MCF 10A (cell line): ENCODE measurements around the gene OR2J1. TPM values are rescaled to one million over a fixed set of nuclear protein-coding genes. Genes with fewer than 3 reads are reported as not detected.

Experiments used
- BruUV-seq: library from RNA; stranded (reverse); fragments of 400-500 nt; replicated peaks from 2 replicates; lab custom pipeline; 2021; lab: Mats Ljungman, UMichigan
- CTCF ChIA-PET: fragments of 300-600 bp; sonication (Branson Sonifier 250); formaldehyde crosslinking; extraction: SDS; loops from one replicate; lab custom pipeline; 2021; ENCODE audit warnings: antibody characterized with exemption, inconsistent platforms; lab: Yijun Ruan, JAX
- POLR2A ChIA-PET: fragments of 300-600, 350-650 bp; sonication (Branson Sonifier 250); formaldehyde crosslinking; extraction: SDS; loops from one replicate; lab custom pipeline; 2020; ENCODE audit warnings: antibody characterized with exemption, inconsistent platforms; lab: Yijun Ruan, JAX
- DNase-seq: peaks from one replicate; pipeline ENCODE4 v3.0.0-alpha.2; 2018; ENCODE audit not compliant: unreplicated experiment
- H3K27ac Mint-ChIP-seq: one replicate; pipeline ENCODE4 v1.8.0; 2022; ENCODE audit warnings: mild to moderate bottlenecking, low read depth, mixed read lengths; ENCODE audit not compliant: unreplicated experiment
- H3K27me3 Mint-ChIP-seq: one replicate; pipeline ENCODE4 v1.8.0; 2022; ENCODE audit warnings: mixed read lengths; ENCODE audit not compliant: insufficient read depth, unreplicated experiment
- H3K36me3 Mint-ChIP-seq: one replicate; pipeline ENCODE4 v1.8.0; 2022; ENCODE audit warnings: mild to moderate bottlenecking, moderate library complexity, mixed read lengths; ENCODE audit not compliant: insufficient read depth, unreplicated experiment
- H3K4me1 Mint-ChIP-seq: one replicate; pipeline ENCODE4 v1.8.0; 2022; ENCODE audit warnings: mixed read lengths; ENCODE audit not compliant: insufficient read depth, unreplicated experiment
- H3K4me3 Mint-ChIP-seq: one replicate; pipeline ENCODE4 v1.8.0; 2022; ENCODE audit warnings: mild to moderate bottlenecking, moderate library complexity, mixed read lengths; ENCODE audit not compliant: unreplicated experiment
- H3K9me3 Mint-ChIP-seq: one replicate; pipeline ENCODE4 v1.8.0; 2022; ENCODE audit warnings: mixed read lengths; ENCODE audit not compliant: unreplicated experiment
- intact Hi-C: fragments of 100-400 bp; cut with micrococcal nuclease; formaldehyde crosslinking; loops from 2 replicates; pipeline ENCODE4 v1.14.1; 2022
- total RNA-seq: library from RNA; stranded (reverse); gene quantifications from 2 replicates; pipeline ENCODE4 v1.2.3, GENCODE V29; 2022
- TF ChIP-seq, protein P1 (sequence below): fragments of 200-600 bp; IDR thresholded peaks from one replicate; pipeline ENCODE4 v1.8.0; 2022; ENCODE audit warnings: antibody characterized with exemption, mild to moderate bottlenecking; ENCODE audit not compliant: unreplicated experiment

OR2J1 gene
- total RNA-seq, 1 experiment from 2014 or later = not detected

DNA sequence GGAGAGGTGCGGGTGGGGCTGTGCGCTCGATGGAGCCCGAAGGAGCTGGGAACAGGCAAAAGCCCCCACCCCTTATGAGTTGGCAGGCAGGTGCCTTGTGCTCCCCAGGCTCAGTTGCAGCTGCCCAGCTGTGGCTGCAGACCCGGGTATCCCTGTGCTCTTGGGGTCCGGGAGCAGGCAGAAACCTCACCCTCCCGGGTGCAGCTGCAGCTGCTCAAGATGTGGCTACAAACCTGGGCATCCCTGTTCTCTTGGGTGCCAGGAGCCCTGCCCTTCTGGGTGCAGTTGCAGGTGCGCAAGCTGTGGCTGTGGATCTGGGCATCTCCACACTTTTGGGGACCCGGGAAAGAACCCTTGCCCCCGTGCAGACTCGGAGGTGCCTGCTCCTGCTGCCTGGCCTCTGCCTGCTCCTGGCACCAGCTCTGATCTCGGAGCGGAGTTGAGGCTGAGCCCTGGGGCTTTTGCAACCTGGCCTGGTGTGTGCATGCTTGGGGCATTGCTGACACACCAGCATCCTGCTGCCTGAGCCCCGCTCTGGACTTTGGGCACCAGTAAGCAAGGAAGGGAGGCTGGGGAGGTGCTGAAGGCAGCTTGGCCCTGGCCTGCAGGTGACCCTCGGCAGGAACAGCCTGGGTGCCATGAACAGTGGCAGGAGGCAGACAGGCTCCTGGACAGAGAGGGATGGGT is 30.2 kb downstream of the OR2J1 start:
- no TSS peak for BruUV-seq
- no peak for DNase-seq
- TF ChIP-seq, protein P1, sequence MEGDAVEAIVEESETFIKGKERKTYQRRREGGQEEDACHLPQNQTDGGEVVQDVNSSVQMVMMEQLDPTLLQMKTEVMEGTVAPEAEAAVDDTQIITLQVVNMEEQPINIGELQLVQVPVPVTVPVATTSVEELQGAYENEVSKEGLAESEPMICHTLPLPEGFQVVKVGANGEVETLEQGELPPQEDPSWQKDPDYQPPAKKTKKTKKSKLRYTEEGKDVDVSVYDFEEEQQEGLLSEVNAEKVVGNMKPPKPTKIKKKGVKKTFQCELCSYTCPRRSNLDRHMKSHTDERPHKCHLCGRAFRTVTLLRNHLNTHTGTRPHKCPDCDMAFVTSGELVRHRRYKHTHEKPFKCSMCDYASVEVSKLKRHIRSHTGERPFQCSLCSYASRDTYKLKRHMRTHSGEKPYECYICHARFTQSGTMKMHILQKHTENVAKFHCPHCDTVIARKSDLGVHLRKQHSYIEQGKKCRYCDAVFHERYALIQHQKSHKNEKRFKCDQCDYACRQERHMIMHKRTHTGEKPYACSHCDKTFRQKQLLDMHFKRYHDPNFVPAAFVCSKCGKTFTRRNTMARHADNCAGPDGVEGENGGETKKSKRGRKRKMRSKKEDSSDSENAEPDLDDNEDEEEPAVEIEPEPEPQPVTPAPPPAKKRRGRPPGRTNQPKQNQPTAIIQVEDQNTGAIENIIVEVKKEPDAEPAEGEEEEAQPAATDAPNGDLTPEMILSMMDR = no peak
- intact Hi-C loops = no loop called here
- ChIA-PET CTCF (no interaction called here), POLR2A (no interaction called here)
- Mint-ChIP-seq H3K36me3 (no peaks in the 10 kb centered on the region), H3K4me1 (no peaks in the 10 kb centered on the region), H3K27ac (no peak overlapping the region), H3K27me3 (peaks cover 63% of the 10 kb centered on the region), H3K4me3 (no peak overlapping the region), H3K9me3 (no peaks in the 10 kb centered on the region)

DNA sequence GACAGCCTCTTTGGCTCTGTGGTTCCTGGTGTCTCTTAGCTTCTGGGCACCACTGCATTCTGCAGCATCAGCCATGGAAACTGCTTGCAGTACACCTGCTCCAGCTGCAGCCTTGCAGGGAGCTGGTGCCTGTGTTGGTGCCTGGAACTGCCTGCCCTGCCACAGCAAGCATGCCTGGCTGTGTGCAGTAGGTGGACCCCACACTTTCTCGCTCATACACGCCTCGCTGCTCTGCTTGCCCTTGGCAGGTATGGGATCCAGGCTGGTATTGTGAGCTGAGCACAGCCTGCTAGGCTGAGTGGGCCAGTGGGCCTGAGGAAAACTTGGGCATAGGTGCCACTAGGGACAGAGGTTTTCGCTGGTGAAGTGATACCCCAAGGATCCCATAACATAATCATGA is 31.4 kb downstream of the OR2J1 start:
- no peak overlapping the region for H3K4me3 Mint-ChIP-seq
- H3K9me3 Mint-ChIP-seq = no peaks in the 10 kb centered on the region
- intact Hi-C loops = no loop called here
- H3K27me3 Mint-ChIP-seq = peaks cover 71% of the 10 kb centered on the region
- BruUV-seq = no TSS peak
- ChIA-PET POLR2A (no interaction called here), CTCF (no interaction called here)
- no peak overlapping the region for H3K27ac Mint-ChIP-seq
- no peaks in the 10 kb centered on the region for H3K36me3 Mint-ChIP-seq
- TF ChIP-seq, protein P1 = no peak
- H3K4me1 Mint-ChIP-seq = no peaks in the 10 kb centered on the region
- DNase-seq = no peak

DNA sequence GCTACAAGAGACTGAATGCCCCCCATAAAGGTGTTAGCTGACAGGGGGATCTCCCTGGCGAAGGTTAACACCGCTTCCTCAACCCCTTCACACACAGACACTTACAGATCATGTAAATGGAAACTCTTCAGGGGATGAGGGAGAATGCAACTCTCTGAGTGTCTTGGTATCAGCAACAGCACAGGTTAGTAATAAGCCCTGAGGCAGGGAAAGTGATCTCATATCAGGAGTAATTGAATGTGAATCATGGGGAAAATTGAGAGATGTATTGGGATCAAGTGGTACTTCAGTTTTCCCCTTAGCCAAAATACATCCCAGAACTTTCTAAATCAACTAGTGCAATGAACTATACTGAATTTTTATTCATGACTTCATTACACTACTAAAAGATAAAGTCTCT is 32.4 kb downstream of the OR2J1 start:
- H3K27ac Mint-ChIP-seq = no peak overlapping the region
- intact Hi-C loops = no loop called here
- H3K27me3 Mint-ChIP-seq = peaks cover 71% of the 10 kb centered on the region
- no peaks in the 10 kb centered on the region for H3K4me1 Mint-ChIP-seq
- CTCF ChIA-PET = no interaction called here
- TF ChIP-seq, protein P1 = no peak
- H3K9me3 Mint-ChIP-seq = no peaks in the 10 kb centered on the region
- H3K36me3 Mint-ChIP-seq = no peaks in the 10 kb centered on the region
- peak; percentile 5 for DNase-seq
- BruUV-seq = no TSS peak
- POLR2A ChIA-PET = no interaction called here
- no peak overlapping the region for H3K4me3 Mint-ChIP-seq

DNA sequence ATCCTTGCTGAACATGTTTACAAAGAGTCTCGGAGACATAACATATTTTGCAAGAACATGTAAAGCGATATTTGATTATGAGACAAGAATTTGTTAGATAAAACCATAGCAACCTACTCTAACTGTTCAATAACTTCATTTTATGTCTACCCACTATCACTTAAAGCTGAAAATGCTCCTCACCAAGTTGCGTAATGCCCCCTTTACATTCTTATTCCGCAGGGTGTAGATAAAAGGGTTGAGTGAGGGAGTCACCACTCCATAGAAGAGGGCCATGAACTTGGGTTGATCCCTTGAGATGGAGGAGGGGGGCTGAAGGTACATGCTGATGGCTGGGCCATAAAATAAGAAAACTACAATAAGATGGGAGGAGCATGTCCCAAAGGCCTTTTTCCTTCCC is 38.4 kb downstream of the OR2J1 start:
- POLR2A ChIA-PET = no interaction called here
- no peak overlapping the region for H3K27ac Mint-ChIP-seq

More for the DNA sequence above, 38.4 kb downstream of the OR2J1 start:
- no TSS peak for BruUV-seq
- intact Hi-C loops = no loop called here
- Mint-ChIP-seq H3K9me3 (no peaks in the 10 kb centered on the region), H3K4me3 (no peak overlapping the region), H3K4me1 (no peaks in the 10 kb centered on the region), H3K36me3 (no peaks in the 10 kb centered on the region), H3K27me3 (peaks cover 40% of the 10 kb centered on the region)
- no peak for DNase-seq
- TF ChIP-seq, protein P1 = no peak
- CTCF ChIA-PET = interaction anchor here (0.7 kb wide), 1 partner anchor 100 kb away, joined by 3 read pairs; no protein-coding TSS in a partner anchor
